ENCODE measurements around the gene NLGN4X. TPM values are rescaled to one million over a fixed set of nuclear protein-coding genes. Genes with fewer than 3 reads are reported as not detected.

The NLGN4X gene
- total RNA-seq, 1 experiment from 2014 or later: 44.3 TPM

DNA sequence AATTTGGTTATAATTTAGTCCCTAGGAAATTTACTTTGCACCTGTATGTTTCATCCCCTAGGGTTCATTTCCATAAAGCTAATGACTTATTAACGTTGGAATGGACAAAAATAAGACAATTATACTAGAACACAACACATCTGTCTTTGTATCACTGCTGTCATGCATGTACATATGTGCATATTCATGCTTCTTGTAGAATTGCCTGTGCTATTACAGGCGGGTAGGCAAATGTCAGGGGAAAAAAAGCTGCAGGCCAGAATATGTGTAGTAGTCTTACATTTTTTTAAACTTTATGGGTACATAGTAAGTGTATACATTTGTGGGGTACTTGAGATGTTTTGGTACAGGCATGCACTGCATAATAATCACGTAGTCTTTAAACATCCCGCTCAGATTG is 209.6 kb downstream of the NLGN4X start:
- Histone ChIP-seq H3K4me1 (ENCODE audit: insufficient read depth, low read length, poor library complexity, severe bottlenecking) (peaks cover 16% of the 10 kb centered on the region), H3K27ac (ENCODE audit: low read depth, low read length, poor library complexity, severe bottlenecking) (no peak overlapping the region), H3K36me3 (ENCODE audit: insufficient read depth, low read length, poor library complexity, severe bottlenecking) (no peaks in the 10 kb centered on the region), H3K9me3 (ENCODE audit: low read depth, low read length, poor library complexity, severe bottlenecking) (no peaks in the 10 kb centered on the region), H3K4me3 (ENCODE audit: low read depth, low read length, poor library complexity, severe bottlenecking) (no peak overlapping the region), H3K27me3 (replicated peaks; ENCODE audit: insufficient read depth, low read depth, low read length, poor library complexity) (no peaks in the 10 kb centered on the region)
- CTCF ChIA-PET: no interaction called here
- POLR2A ChIA-PET (ENCODE audit: low non-redundant PET): no interaction called here
- BruUV-seq (replicated peaks): no TSS peak
- no peak for DNase-seq (ENCODE audit: low spot score)
- intact Hi-C loops (cut with micrococcal nuclease; ENCODE audit: unreplicated experiment): no loop called here
- TF ChIP-seq EZH2 (IDR thresholded peaks at IDR 0.05; ENCODE audit: borderline replicate concordance, low read depth, low read length, poor library complexity, severe bottlenecking): no peak
- TF ChIP-seq CTCF (conservative IDR thresholded peaks at IDR 0.05; ENCODE audit: low read depth, low read length): no peak

DNA sequence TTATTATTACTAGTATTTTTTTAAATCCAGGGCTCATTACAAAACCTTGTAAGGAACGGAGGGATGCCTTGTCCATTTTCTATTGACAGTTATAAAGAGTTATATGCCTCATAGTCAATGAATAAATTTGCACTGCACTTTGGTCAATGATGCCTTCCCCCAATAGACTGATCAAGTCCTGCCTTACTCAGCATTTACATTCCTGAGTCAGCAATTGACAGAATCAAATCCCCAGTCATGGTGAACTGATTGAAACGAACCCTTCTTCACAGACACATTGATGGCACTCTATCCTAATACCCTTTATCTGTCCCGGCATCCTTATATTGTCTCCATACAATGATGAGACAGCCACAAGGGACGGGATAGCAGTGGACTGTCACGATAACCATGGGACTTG is 213.2 kb downstream of the NLGN4X start:
- Histone ChIP-seq H3K9me3 (ENCODE audit: low read depth, low read length, poor library complexity, severe bottlenecking) (no peaks in the 10 kb centered on the region), H3K4me1 (ENCODE audit: insufficient read depth, low read length, poor library complexity, severe bottlenecking) (peaks cover 14% of the 10 kb centered on the region), H3K36me3 (ENCODE audit: insufficient read depth, low read length, poor library complexity, severe bottlenecking) (no peaks in the 10 kb centered on the region), H3K4me3 (ENCODE audit: low read depth, low read length, poor library complexity, severe bottlenecking) (no peak overlapping the region), H3K27me3 (replicated peaks; ENCODE audit: insufficient read depth, low read depth, low read length, poor library complexity) (no peaks in the 10 kb centered on the region), H3K27ac (ENCODE audit: low read depth, low read length, poor library complexity, severe bottlenecking) (no peak overlapping the region)
- ChIA-PET CTCF (no interaction called here), POLR2A (ENCODE audit: low non-redundant PET) (no interaction called here)
- DNase-seq (ENCODE audit: low spot score): no peak
- intact Hi-C loops (cut with micrococcal nuclease; ENCODE audit: unreplicated experiment): no loop called here
- BruUV-seq (replicated peaks): no TSS peak
- TF ChIP-seq CTCF (conservative IDR thresholded peaks at IDR 0.05; ENCODE audit: low read depth, low read length) (no peak), EZH2 (IDR thresholded peaks at IDR 0.05; ENCODE audit: borderline replicate concordance, low read depth, low read length, poor library complexity, severe bottlenecking) (no peak)

- Histone ChIP-seq H3K27me3 (replicated peaks; ENCODE audit: insufficient read depth, low read depth, low read length, poor library complexity) (no peaks in the 10 kb centered on the region), H3K36me3 (ENCODE audit: insufficient read depth, low read length, poor library complexity, severe bottlenecking) (no peaks in the 10 kb centered on the region), H3K4me3 (ENCODE audit: low read depth, low read length, poor library complexity, severe bottlenecking) (no peak overlapping the region), H3K9me3 (ENCODE audit: low read depth, low read length, poor library complexity, severe bottlenecking) (peaks cover 10% of the 10 kb centered on the region), H3K4me1 (ENCODE audit: insufficient read depth, low read length, poor library complexity, severe bottlenecking) (peaks cover 14% of the 10 kb centered on the region), H3K27ac (ENCODE audit: low read depth, low read length, poor library complexity, severe bottlenecking) (no peak overlapping the region)
- intact Hi-C loops (cut with micrococcal nuclease; ENCODE audit: unreplicated experiment): no loop called here
- no peak for TF ChIP-seq CTCF (conservative IDR thresholded peaks at IDR 0.05; ENCODE audit: low read depth, low read length)
- no peak for TF ChIP-seq EZH2 (IDR thresholded peaks at IDR 0.05; ENCODE audit: borderline replicate concordance, low read depth, low read length, poor library complexity, severe bottlenecking)
- CTCF ChIA-PET: no interaction called here
- no TSS peak for BruUV-seq (replicated peaks)
- POLR2A ChIA-PET (ENCODE audit: low non-redundant PET): no interaction called here
- DNase-seq (ENCODE audit: low spot score): no peak
Observed at GRCh38 chrX:6012357-6012756, 216.3 kb downstream of the NLGN4X start.
